Uterus (tissue), 2 donors: Measurements from ENCODE around the gene PARP8.

Source experiments
- CTCF ChIP-seq, 4 experiments: fragments of 200-600 bp in 2 of 4; fragments of 450-650 bp in 2 of 4; sonication (generic) in 2 of 4; IDR thresholded peaks; one replicate each; pipeline ENCODE4 v1.5.1; 2016 to 2019; ENCODE audit warnings: antibody characterized with exemption in 4 of 4, mild to moderate bottlenecking in 2 of 4, moderate library complexity in 1 of 4
- POLR2A ChIP-seq, 2 donors: fragments of 450-650 bp; IDR thresholded peaks; one replicate each; pipeline ENCODE4 v1.6.1; 2016; ENCODE audit warnings: antibody characterized with exemption in 2 of 2, mild to moderate bottlenecking in 1 of 2, moderate library complexity in 1 of 2

- TF ChIP-seq CTCF (IDR thresholded peaks at IDR 0.05) (no peak), POLR2A (IDR thresholded peaks at IDR 0.05) (no peak)
These were observed 223.4 kb downstream of the PARP8 start for GRCh38 chr5:50889790-50890189.
